Ishikawa (cell line): ENCODE results near the gene HEATR3.

Experiments used
- EGR1 ChIP-seq: IDR thresholded peaks from 2 replicates; pipeline ENCODE4 v1.6.1; 2012
- EP300 ChIP-seq: IDR thresholded peaks from 2 replicates; pipeline ENCODE4 v1.6.1; 2012; ENCODE audit warnings: borderline replicate concordance
- RAD21 ChIP-seq: IDR thresholded peaks from 2 replicates; pipeline ENCODE4 v1.6.1; 2012; ENCODE audit warnings: low read depth
- REST ChIP-seq: IDR thresholded peaks from 2 replicates; pipeline ENCODE4 v1.6.1; 2012; ENCODE audit warnings: low read depth, mild to moderate bottlenecking
- TEAD4 ChIP-seq: IDR thresholded peaks from 2 replicates; pipeline ENCODE4 v1.6.1; 2012
- YY1 ChIP-seq: IDR thresholded peaks from 2 replicates; pipeline ENCODE4 v1.6.1; 2012; ENCODE audit warnings: low read depth
- ZBTB7A ChIP-seq: IDR thresholded peaks from 2 replicates; pipeline ENCODE4 v1.6.1; 2012; ENCODE audit warnings: low read depth
- TF ChIP-seq, protein P1 (sequence below): IDR thresholded peaks from 2 replicates; pipeline ENCODE4 v1.6.1; 2012

GRCh38 chr16:50058091-50058771 is 7.5 kb upstream of the HEATR3 start:
- TF ChIP-seq RAD21 (no peak), REST (no peak), EP300 (no peak), EGR1 (no peak), TEAD4 (no peak), ZBTB7A (no peak), YY1 (no peak)
- TF ChIP-seq, protein P1, sequence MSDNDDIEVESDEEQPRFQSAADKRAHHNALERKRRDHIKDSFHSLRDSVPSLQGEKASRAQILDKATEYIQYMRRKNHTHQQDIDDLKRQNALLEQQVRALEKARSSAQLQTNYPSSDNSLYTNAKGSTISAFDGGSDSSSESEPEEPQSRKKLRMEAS: no peak
